Activated CD4-positive, alpha-beta T cell treated with anti-CD3 and anti-CD28 coated beads, Interleukin-2, amount 50 U/mL, for 48 hours (primary cell): ENCODE measurements around the gene CSNK1G2.

Experiments
- DNase-seq, 2 experiments: peaks; one replicate each; pipeline ENCODE4 v3.0.0-alpha.2; 2020

The CSNK1G2 gene

GRCh38 chr19:1944916-1945561 lies 4.1 kb downstream of the CSNK1G2 start:
- no peak for DNase-seq

- DNase-seq = peak; percentile 38 to 39
Measured at GRCh38 chr19:1945899-1946298, 4.9 kb downstream of the CSNK1G2 start.

- DNase-seq = no peak
Measured at GRCh38 chr19:1947651-1948209, 6.8 kb downstream of the CSNK1G2 start.

GRCh38 chr19:1949304-1950101 lies 8.5 kb downstream of the CSNK1G2 start:
- no peak for DNase-seq

GRCh38 chr19:1950640-1951039 lies 9.7 kb downstream of the CSNK1G2 start:
- DNase-seq = no peak

GRCh38 chr19:1952635-1953034 lies 11.7 kb downstream of the CSNK1G2 start:
- no peak for DNase-seq

GRCh38 chr19:1953037-1953436 lies 12.1 kb downstream of the CSNK1G2 start:
- no peak for DNase-seq

GRCh38 chr19:1953441-1954094 lies 12.6 kb downstream of the CSNK1G2 start:
- no peak for DNase-seq

- DNase-seq = no peak
Measured at GRCh38 chr19:1954532-1954933, 13.6 kb downstream of the CSNK1G2 start.

- no peak for DNase-seq
Measured at GRCh38 chr19:1955171-1956121, 14.5 kb downstream of the CSNK1G2 start.

GRCh38 chr19:1956122-1956494 lies 15.1 kb downstream of the CSNK1G2 start:
- no peak for DNase-seq

- no peak for DNase-seq
Measured at GRCh38 chr19:1956868-1957492, 16.0 kb downstream of the CSNK1G2 start.

- DNase-seq = no peak
Measured at GRCh38 chr19:1957562-1958248, 16.7 kb downstream of the CSNK1G2 start.

- DNase-seq = no peak
Measured at GRCh38 chr19:1959928-1960589, 19.1 kb downstream of the CSNK1G2 start.

GRCh38 chr19:1961000-1961883 lies 20.3 kb downstream of the CSNK1G2 start:
- DNase-seq = no peak

GRCh38 chr19:1962674-1963073 lies 21.7 kb downstream of the CSNK1G2 start:
- DNase-seq = no peak

GRCh38 chr19:1967087-1967608 lies 26.2 kb downstream of the CSNK1G2 start:
- DNase-seq = peak; percentile 16

GRCh38 chr19:1968279-1969175 lies 27.6 kb downstream of the CSNK1G2 start:
- DNase-seq = no peak
